ENCODE results near the gene UNC5B.

DNA sequence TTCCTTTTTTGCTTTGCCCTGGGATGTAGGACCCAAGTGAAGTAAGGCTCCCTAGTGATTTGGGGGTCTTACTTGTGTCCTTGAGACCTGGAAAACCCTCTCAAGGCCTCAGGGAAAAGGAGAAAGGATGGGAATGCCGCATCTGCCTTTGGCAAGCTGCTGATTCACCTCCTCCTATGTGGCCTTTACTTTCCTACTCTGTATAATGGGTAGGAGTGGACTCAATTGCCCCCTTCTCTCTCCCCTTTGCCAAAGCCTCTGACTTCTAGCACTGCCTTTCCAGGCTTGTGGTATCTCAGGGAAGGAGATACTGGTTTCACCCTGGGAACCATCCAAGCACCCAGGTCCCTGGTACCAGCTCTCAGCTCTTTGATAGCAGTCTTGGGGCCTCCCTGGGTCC lies 35.4 kb downstream of the UNC5B start:
- TF ChIP-seq EZH2phosphoT487 (IDR thresholded peaks at IDR 0.05; ENCODE audit: insufficient read depth, low read depth) (no peak), EZH2 (IDR thresholded peaks at IDR 0.05; ENCODE audit: insufficient read depth, poor library complexity, severe bottlenecking) (no peak)
